Transverse colon (tissue), 4 donors: ENCODE measurements around the gene ALKBH3.

Experiments
- POLR2A ChIP-seq: fragments of 450-650 bp; IDR thresholded peaks from one replicate; pipeline ENCODE4 v1.6.1; 2016; ENCODE audit warnings: antibody characterized with exemption, mild to moderate bottlenecking, moderate library complexity
- POLR2AphosphoS5 ChIP-seq, 3 donors: sonication (generic); formaldehyde crosslinking; IDR thresholded peaks; one replicate each; pipeline ENCODE4 v1.6.1; 2016; ENCODE audit warnings: antibody characterized with exemption in 3 of 3
- TF ChIP-seq, protein P1 (sequence below), 5 experiments: fragments of 200-600 bp in 3 of 5; fragments of 450-650 bp in 2 of 5; sonication (generic) in 3 of 5; IDR thresholded peaks; 1 replicate in 2 of 5; 2 replicates in 3 of 5; pipeline ENCODE4 v1.5.1; 2016 to 2017; ENCODE audit warnings: antibody characterized with exemption in 5 of 5, inconsistent platforms in 3 of 5, mild to moderate bottlenecking in 2 of 5, moderate library complexity in 1 of 5

DNA sequence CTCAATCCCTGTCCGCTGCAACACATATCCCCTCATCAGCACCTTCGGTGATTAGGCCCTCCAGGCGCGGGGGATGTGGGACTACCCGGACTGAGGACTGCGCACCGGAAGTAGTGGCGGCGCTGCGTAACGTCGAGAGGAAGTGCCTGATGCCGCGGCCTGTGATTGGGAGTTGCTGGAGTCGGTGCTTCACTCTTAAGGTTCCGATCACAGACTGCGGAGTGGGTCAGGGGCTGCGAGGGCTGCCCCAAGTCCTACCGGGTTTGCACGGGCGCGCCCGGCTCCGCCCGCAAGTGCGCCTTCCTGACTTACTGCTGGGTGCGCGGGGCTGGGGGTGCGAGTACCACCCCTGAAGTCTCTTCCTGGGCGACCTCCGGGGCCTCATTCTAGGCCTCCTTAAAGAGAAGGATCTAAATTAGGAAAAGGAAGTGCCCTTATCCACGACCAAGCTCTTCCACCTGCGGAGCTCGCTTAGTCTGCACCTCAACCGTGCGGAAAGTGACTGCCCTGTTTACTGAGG, at the start of gene ALKBH3:
- TF ChIP-seq POLR2A (peak; percentile 29), POLR2AphosphoS5 (IDR thresholded peaks at IDR 0.05) (peak in 2 of 3 donors; percentile 15 to 28)
- TF ChIP-seq, protein P1, sequence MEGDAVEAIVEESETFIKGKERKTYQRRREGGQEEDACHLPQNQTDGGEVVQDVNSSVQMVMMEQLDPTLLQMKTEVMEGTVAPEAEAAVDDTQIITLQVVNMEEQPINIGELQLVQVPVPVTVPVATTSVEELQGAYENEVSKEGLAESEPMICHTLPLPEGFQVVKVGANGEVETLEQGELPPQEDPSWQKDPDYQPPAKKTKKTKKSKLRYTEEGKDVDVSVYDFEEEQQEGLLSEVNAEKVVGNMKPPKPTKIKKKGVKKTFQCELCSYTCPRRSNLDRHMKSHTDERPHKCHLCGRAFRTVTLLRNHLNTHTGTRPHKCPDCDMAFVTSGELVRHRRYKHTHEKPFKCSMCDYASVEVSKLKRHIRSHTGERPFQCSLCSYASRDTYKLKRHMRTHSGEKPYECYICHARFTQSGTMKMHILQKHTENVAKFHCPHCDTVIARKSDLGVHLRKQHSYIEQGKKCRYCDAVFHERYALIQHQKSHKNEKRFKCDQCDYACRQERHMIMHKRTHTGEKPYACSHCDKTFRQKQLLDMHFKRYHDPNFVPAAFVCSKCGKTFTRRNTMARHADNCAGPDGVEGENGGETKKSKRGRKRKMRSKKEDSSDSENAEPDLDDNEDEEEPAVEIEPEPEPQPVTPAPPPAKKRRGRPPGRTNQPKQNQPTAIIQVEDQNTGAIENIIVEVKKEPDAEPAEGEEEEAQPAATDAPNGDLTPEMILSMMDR (IDR thresholded peaks at IDR 0.05) = peak in 2 of 5 experiments; percentile 5 to 37
